ENCODE measurements around the gene TMEM125.

DNA sequence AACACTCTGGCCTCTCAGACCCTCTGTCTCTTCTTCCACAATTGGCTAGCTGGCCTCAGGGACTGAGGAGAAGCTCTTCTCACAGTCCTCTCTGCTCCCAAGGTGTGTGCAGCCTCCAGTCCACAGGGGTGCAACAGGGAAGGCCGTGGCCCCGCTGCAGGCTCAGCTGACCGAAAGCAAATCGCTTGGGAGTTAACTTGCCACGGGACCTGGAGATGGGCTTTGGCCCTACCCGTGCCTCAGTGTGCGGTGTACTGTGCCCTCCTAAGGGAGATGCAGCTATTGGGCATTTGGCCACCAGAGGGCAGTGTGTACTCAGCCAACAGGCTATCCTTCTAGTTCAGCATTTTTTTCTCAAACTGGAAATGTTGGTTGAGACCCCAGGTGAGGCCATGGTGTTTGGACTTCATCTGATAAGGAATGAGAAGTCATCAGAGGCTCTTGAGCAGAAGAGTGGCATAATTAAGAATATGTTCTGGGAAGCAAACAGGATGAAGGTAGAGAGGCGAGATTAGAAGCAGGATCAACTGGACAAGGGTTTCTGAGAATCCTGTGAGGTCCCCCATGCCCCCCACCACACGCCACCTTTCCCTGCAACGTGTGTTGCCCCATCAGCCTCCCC lies 42.5 kb upstream of the TMEM125 start:
- TF ChIP-seq, protein P1, sequence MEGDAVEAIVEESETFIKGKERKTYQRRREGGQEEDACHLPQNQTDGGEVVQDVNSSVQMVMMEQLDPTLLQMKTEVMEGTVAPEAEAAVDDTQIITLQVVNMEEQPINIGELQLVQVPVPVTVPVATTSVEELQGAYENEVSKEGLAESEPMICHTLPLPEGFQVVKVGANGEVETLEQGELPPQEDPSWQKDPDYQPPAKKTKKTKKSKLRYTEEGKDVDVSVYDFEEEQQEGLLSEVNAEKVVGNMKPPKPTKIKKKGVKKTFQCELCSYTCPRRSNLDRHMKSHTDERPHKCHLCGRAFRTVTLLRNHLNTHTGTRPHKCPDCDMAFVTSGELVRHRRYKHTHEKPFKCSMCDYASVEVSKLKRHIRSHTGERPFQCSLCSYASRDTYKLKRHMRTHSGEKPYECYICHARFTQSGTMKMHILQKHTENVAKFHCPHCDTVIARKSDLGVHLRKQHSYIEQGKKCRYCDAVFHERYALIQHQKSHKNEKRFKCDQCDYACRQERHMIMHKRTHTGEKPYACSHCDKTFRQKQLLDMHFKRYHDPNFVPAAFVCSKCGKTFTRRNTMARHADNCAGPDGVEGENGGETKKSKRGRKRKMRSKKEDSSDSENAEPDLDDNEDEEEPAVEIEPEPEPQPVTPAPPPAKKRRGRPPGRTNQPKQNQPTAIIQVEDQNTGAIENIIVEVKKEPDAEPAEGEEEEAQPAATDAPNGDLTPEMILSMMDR (IDR thresholded peaks at IDR 0.05) = peak; percentile 91 to 98 (median 95)
- no peak for TF ChIP-seq POLR2A (IDR thresholded peaks at IDR 0.05)
